Measurements from ENCODE around the gene PVALEF.

DNA sequence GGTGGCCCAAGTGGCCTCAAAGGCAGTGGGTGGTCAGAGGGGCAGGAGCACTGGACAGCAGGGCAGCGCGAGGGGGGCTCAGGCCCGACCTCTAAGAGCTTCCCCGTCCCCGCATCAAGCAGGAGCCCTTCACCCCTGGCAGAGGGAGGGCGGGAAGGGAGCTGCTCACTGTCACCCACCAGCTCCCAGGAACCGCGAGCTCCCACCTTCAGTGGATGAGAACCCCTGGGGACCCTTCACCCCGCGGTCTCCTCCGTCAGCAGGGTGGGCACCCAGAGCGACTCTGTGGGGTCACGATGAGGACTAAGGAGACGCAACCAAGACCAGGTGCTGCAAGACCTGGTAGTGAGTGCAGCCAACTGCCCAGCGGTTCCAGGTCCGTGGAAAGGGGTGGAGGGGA lies 43.8 kb downstream of the PVALEF start:
- TF ChIP-seq, protein P1, sequence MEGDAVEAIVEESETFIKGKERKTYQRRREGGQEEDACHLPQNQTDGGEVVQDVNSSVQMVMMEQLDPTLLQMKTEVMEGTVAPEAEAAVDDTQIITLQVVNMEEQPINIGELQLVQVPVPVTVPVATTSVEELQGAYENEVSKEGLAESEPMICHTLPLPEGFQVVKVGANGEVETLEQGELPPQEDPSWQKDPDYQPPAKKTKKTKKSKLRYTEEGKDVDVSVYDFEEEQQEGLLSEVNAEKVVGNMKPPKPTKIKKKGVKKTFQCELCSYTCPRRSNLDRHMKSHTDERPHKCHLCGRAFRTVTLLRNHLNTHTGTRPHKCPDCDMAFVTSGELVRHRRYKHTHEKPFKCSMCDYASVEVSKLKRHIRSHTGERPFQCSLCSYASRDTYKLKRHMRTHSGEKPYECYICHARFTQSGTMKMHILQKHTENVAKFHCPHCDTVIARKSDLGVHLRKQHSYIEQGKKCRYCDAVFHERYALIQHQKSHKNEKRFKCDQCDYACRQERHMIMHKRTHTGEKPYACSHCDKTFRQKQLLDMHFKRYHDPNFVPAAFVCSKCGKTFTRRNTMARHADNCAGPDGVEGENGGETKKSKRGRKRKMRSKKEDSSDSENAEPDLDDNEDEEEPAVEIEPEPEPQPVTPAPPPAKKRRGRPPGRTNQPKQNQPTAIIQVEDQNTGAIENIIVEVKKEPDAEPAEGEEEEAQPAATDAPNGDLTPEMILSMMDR (IDR thresholded peaks at IDR 0.05): no peak
- TF ChIP-seq ZFX (IDR thresholded peaks at IDR 0.05; ENCODE audit: borderline replicate concordance): no peak
